ENCODE data around the gene ESPNL.

GRCh38 chr2:238180554-238180953, 80.4 kb downstream of the ESPNL start:
- TF ChIP-seq CTCF (conservative IDR thresholded peaks at IDR 0.05; ENCODE audit: low read length), result no peak
- no peak for TF ChIP-seq EZH2phosphoT487 (IDR thresholded peaks at IDR 0.05; ENCODE audit: borderline replicate concordance)
